Activated CD8-positive, alpha-beta memory T cell treated with anti-CD3 and anti-CD28 coated beads for 1 hour (primary cell): ENCODE results near the gene AUTS2.
"Not testable (repeated sequence)": the region's sequence is repeated elsewhere in the genome, so short reads cannot be mapped to it uniquely, and the experiment has no call there.

Experiments used
- DNase-seq, 2 donors: peaks; one replicate each; pipeline ENCODE4 v3.0.0-alpha.2; 2020; ENCODE audit warnings: low read depth in 1 of 2; ENCODE audit errors: extremely low read depth in 1 of 2

Gene AUTS2

GRCh38 chr7:70267381-70268120 lies 669.3 kb downstream of the AUTS2 start:
- no peak for DNase-seq

GRCh38 chr7:70268179-70268578 lies 669.9 kb downstream of the AUTS2 start:
- DNase-seq, result no peak

- DNase-seq, result no peak
Measured at GRCh38 chr7:70270149-70270548, 671.9 kb downstream of the AUTS2 start.

GRCh38 chr7:70271617-70272081 lies 673.4 kb downstream of the AUTS2 start:
- DNase-seq, result no peak

- not testable (repeated sequence) for DNase-seq
Measured at GRCh38 chr7:70275570-70275969, 677.3 kb downstream of the AUTS2 start.

- no peak for DNase-seq
Measured at GRCh38 chr7:70285187-70285586, 686.9 kb downstream of the AUTS2 start.

- no peak for DNase-seq
Measured at GRCh38 chr7:70285854-70286253, 687.6 kb downstream of the AUTS2 start.

GRCh38 chr7:70288781-70289456 lies 690.6 kb downstream of the AUTS2 start:
- DNase-seq, result no peak

- DNase-seq, result no peak
Measured at GRCh38 chr7:70292716-70293115, 694.4 kb downstream of the AUTS2 start.

- no peak for DNase-seq
Measured at GRCh38 chr7:70294211-70294911, 696.1 kb downstream of the AUTS2 start.

- DNase-seq, result no peak
Measured at GRCh38 chr7:70298780-70299471, 700.7 kb downstream of the AUTS2 start.

GRCh38 chr7:70299472-70299807 lies 701.2 kb downstream of the AUTS2 start:
- DNase-seq, result no peak

- no peak for DNase-seq
Measured at GRCh38 chr7:70301673-70302185, 703.5 kb downstream of the AUTS2 start.

GRCh38 chr7:70303309-70303708 lies 705.0 kb downstream of the AUTS2 start:
- DNase-seq, result no peak

- DNase-seq, result no peak
Measured at GRCh38 chr7:70303780-70304179, 705.5 kb downstream of the AUTS2 start.

- DNase-seq, result no peak
Measured at GRCh38 chr7:70306173-70306572, 707.9 kb downstream of the AUTS2 start.

GRCh38 chr7:70307544-70308106 lies 709.4 kb downstream of the AUTS2 start:
- DNase-seq, result no peak

GRCh38 chr7:70312336-70312735 lies 714.1 kb downstream of the AUTS2 start:
- no peak for DNase-seq

GRCh38 chr7:70313271-70313670 lies 715.0 kb downstream of the AUTS2 start:
- no peak for DNase-seq

GRCh38 chr7:70313687-70314086 lies 715.4 kb downstream of the AUTS2 start:
- no peak for DNase-seq

- no peak for DNase-seq
Measured at GRCh38 chr7:70314221-70314620, 715.9 kb downstream of the AUTS2 start.
